Measurements from ENCODE around the gene SH3GL2.

Gene SH3GL2

DNA sequence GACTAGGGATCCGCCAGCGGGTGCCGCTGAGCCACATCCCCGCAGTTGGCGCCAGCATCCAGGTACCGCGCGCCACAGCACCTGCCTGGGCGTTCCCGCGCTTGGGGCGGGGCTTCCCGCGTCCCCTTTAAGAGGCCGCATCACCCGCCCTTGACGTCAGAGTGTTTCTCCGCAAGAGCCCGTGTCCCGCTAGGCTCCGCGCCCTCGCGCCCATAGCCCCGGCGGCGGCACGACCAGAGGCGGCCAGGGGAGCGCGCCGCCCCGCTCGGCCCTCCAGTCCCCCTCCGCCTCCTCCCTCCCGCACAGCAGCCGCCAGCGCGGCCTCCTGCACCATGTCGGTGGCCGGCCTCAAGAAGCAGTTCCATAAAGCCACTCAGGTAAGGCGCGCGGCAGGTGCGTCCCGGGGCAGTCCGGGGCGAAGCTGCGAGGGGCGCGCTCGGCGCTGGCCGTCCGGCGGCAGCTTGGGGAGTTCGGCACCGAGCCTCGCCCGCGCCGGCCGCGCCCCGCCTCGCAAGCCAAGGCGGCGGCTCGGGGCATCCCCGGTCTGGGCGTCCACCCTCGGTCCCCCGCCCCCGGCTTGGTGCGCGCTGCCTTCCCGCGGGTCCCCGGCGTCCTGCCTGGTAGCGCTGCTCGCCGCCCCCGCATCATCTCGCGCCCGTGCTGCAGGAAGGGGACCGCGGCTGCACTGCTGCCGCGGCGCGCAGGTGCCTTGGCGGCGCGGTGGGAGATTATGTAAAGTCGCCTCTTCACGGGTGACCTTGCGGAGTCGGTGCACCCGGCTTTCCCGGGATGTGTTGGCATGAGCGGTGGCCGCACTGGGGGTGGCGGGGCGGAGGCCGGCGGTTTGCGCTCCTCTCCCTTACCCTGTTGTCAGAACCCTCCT, at the start of gene SH3GL2:
TSS of gene SH3GL2 (plus strand) at position 156 of the 883 bp plus-strand sequence.
- H3K36me3 Mint-ChIP-seq (ENCODE audit: low read depth) = no peaks in the 10 kb centered on the region
- intact Hi-C loops (cut with micrococcal nuclease) = no loop called here
- H3K9me3 Mint-ChIP-seq = no peaks in the 10 kb centered on the region
- H3K27me3 Mint-ChIP-seq = peaks cover 47% of the 10 kb centered on the region
- no peaks in the 10 kb centered on the region for H3K4me1 Mint-ChIP-seq (ENCODE audit: low read depth)
- H3K4me3 Mint-ChIP-seq = peak within 1 kb of the TSS; percentile 13
- no peak within 1 kb of the TSS for H3K27ac Mint-ChIP-seq

DNA sequence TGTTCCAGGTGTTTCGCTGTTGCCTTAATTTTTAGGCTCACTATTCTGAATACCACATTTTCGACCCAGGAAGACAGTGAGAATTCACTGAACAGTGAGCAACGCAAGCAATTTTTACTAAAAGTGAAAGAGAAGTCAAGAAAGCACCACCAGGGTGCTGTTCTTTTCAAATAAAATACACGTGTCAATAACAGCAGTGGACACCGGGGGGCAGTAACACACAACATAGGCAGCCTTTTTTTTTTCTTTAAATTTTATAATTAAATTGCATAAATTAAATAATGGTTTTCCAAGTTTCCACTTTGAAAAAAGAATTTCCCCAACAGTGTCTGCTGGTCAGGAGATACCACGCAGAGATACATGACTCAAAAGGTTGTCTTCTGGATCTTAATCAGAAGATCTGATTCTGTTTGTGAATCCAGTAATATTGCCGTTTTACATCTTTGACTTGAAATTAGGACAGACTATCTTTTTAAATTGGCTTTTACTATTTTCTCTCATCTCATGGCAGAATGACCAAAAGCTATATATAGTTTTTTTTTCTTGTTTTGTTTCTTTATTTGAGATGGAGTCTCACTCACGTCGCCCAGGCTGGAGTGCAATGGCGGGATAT, 47.1 kb upstream of the SH3GL2 start:
- Mint-ChIP-seq H3K36me3 (ENCODE audit: low read depth) (no peaks in the 10 kb centered on the region), H3K4me3 (peak overlapping the region; percentile 30), H3K9me3 (no peaks in the 10 kb centered on the region), H3K27me3 (peaks cover 3% of the 10 kb centered on the region), H3K27ac (no peak overlapping the region), H3K4me1 (ENCODE audit: low read depth) (peaks cover 6% of the 10 kb centered on the region)
- intact Hi-C loops (cut with micrococcal nuclease) = loop anchor here (5.0 kb wide), 1 partner anchor 271 kb away; no protein-coding TSS in a partner anchor

DNA sequence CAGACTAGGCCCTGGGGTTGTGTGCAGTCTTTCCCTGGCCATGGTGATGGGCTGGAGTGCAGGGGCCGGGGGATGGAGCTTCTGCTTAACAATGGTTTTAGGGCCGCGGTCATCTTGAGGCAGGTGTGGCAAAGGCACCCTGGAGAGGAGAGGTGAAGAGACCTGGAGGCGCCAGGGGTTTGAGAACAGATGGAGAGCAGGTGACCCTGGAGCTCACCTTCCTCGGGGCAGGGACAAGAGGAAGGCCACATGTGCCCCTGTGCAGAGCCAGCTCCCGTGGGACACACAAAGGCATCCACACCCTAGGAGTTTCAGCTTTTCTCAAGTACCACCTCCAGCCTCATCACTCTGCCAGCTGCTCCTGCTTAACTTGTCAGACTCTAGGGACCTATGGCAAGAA, 46.4 kb upstream of the SH3GL2 start:
- H3K4me1 Mint-ChIP-seq (ENCODE audit: low read depth) = peaks cover 5% of the 10 kb centered on the region
- H3K36me3 Mint-ChIP-seq (ENCODE audit: low read depth) = no peaks in the 10 kb centered on the region
- peaks cover 3% of the 10 kb centered on the region for H3K27me3 Mint-ChIP-seq
- intact Hi-C loops (cut with micrococcal nuclease) = loop anchor here (5.0 kb wide), 1 partner anchor 270 kb away; no protein-coding TSS in a partner anchor
- H3K4me3 Mint-ChIP-seq = no peak overlapping the region
- no peaks in the 10 kb centered on the region for H3K9me3 Mint-ChIP-seq
- no peak overlapping the region for H3K27ac Mint-ChIP-seq

DNA sequence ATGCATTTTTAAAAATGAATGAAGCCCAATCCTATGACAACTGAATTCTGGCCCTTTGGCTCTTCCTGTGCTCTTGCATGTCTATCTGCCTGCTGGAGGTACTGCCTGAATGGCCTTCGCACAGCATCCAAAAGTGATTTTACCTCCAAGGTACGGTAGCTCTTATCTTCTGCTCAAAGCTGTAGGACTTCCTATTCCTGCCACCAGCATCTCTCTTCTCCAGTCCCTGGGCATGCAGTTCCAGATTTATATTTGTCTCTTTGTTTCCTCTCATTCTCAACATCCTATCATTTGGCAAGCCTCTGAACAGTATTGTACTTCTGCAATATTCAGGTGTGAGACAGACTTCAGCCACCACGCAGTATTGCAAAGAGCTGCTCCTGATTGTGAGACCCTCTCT, 43.7 kb upstream of the SH3GL2 start:
- Mint-ChIP-seq H3K27ac (no peak overlapping the region), H3K9me3 (peaks cover 12% of the 10 kb centered on the region), H3K4me1 (ENCODE audit: low read depth) (peaks cover 5% of the 10 kb centered on the region), H3K36me3 (ENCODE audit: low read depth) (no peaks in the 10 kb centered on the region), H3K27me3 (peaks cover 3% of the 10 kb centered on the region), H3K4me3 (no peak overlapping the region)
- intact Hi-C loops (cut with micrococcal nuclease) = no loop called here

DNA sequence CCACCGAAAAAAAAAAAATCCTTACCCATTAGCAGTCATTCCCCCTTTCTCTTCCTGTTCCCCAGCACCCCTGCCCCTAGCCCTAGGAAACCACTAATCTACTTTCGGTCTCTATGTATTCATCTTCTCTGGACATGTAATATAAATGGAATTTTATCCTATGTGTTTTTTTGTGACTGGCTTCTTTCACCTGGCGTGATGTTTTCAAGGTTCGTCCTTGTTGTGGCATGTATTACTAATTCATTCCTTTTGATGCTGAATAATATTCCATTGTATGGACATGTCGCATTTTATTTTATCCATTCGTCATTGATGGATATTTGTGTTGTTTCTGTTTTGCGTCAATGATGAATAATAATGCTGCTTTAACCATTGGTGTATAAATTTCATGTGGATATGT, 42.8 kb upstream of the SH3GL2 start:
- intact Hi-C loops (cut with micrococcal nuclease) = no loop called here
- H3K36me3 Mint-ChIP-seq (ENCODE audit: low read depth) = no peaks in the 10 kb centered on the region
- peaks cover 3% of the 10 kb centered on the region for H3K27me3 Mint-ChIP-seq
- no peak overlapping the region for H3K27ac Mint-ChIP-seq
- peaks cover 21% of the 10 kb centered on the region for H3K9me3 Mint-ChIP-seq
- H3K4me1 Mint-ChIP-seq (ENCODE audit: low read depth) = peaks cover 5% of the 10 kb centered on the region
- no peak overlapping the region for H3K4me3 Mint-ChIP-seq

DNA sequence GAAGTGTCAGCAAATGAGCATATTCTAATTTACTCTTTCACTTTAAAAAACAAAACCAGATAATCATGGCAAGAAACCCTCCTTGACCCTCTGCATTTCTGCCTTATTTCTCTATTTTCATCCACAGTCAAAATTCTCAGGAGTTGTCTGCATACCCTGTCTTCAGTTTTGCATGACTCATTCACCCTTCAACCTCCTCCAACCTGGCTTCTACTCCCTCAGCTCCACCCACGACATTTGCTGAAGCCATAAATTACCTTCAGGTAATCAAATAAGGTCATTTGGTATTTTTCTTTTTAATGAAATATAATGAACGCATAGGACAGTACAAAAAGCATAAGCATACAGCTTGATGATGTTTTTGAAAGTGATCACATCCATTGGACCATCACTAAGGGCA, 27.8 kb upstream of the SH3GL2 start:
- intact Hi-C loops (cut with micrococcal nuclease) = no loop called here
- H3K9me3 Mint-ChIP-seq = peaks cover 20% of the 10 kb centered on the region
- no peak overlapping the region for H3K4me3 Mint-ChIP-seq
- no peaks in the 10 kb centered on the region for H3K4me1 Mint-ChIP-seq (ENCODE audit: low read depth)
- H3K27me3 Mint-ChIP-seq = no peaks in the 10 kb centered on the region
- no peaks in the 10 kb centered on the region for H3K36me3 Mint-ChIP-seq (ENCODE audit: low read depth)
- H3K27ac Mint-ChIP-seq = no peak overlapping the region

DNA sequence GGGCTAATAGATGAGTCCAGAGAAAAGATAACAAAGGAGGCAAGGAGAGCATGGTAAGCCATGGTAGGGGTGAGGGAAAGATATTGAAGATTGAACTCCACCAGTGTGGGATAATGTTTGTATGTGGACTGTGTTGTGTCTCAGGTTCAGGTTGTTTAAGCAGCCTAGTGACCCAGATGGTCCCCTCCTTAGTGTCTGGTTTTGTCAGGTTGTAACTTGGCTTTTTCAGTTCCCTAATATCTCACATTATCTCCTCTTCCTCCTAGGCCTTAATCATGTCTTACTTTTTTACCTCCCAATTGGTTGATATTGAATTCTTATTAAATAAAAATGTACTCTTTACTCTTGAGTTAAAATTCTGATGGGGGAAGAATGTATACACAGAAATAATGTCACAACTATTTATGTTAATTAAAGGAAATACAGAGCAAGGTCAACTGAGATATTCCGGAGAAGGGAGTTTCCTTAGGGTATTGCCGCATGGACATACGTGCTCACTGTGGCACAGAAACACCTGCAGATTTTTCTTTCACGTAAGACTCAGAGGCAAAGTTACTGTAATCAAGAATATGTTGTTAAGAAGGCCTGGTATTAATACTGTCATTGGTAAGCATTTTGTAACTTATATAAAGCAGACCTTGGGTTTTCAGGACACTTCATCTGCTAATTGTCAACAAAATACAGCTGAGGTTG, 23.4 kb upstream of the SH3GL2 start:
- H3K27ac Mint-ChIP-seq = no peak overlapping the region
- H3K36me3 Mint-ChIP-seq (ENCODE audit: low read depth) = no peaks in the 10 kb centered on the region
- H3K9me3 Mint-ChIP-seq = peaks cover 11% of the 10 kb centered on the region
- no peaks in the 10 kb centered on the region for H3K4me1 Mint-ChIP-seq (ENCODE audit: low read depth)
- no peak overlapping the region for H3K4me3 Mint-ChIP-seq
- H3K27me3 Mint-ChIP-seq = no peaks in the 10 kb centered on the region
- intact Hi-C loops (cut with micrococcal nuclease) = no loop called here

DNA sequence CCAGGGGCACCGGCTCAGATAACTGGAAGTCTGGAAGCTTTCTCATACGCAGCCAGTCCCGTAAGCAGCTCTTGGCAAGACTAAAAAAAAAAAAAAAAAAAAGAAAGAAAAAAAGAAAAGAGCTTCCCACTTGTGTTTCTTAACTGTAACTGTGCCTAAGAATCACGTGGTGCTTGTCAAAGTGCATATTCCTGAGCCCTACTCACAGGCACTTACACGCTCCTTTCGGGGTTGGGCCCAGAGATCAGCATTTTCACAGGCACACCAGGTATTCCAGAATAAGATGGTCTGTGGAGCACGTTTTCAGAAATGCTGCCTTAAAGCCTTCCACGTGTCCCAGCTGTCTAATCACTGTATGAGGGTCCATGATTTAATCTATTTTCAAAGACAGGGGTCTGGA, 22.6 kb upstream of the SH3GL2 start:
- no peaks in the 10 kb centered on the region for H3K27me3 Mint-ChIP-seq
- H3K9me3 Mint-ChIP-seq = peaks cover 11% of the 10 kb centered on the region
- H3K4me3 Mint-ChIP-seq = no peak overlapping the region
- intact Hi-C loops (cut with micrococcal nuclease) = no loop called here
- H3K4me1 Mint-ChIP-seq (ENCODE audit: low read depth) = no peaks in the 10 kb centered on the region
- no peak overlapping the region for H3K27ac Mint-ChIP-seq
- H3K36me3 Mint-ChIP-seq (ENCODE audit: low read depth) = no peaks in the 10 kb centered on the region

DNA sequence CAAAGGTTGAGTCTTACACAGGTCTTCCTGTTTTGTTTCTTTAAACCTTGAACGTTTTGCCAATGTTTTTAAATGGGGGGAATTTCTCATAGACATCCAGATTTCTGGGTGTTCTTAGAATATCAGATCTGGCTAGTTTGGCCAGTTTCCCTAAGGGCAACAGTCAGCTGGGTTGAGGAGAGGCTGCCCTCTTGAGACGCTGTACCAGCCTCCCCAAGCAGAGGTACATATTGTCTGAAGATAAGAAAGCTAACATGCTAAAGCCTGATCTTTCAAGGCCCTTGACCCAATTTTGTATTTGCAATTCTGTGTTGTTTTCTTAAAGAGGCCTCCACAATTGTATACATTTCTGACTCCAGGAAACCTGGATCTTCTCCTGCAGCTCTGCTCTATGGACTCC, 21.9 kb upstream of the SH3GL2 start:
- no peaks in the 10 kb centered on the region for H3K27me3 Mint-ChIP-seq
- H3K4me1 Mint-ChIP-seq (ENCODE audit: low read depth) = no peaks in the 10 kb centered on the region
- intact Hi-C loops (cut with micrococcal nuclease) = no loop called here
- H3K9me3 Mint-ChIP-seq = peaks cover 11% of the 10 kb centered on the region
- H3K4me3 Mint-ChIP-seq = no peak overlapping the region
- no peaks in the 10 kb centered on the region for H3K36me3 Mint-ChIP-seq (ENCODE audit: low read depth)
- no peak overlapping the region for H3K27ac Mint-ChIP-seq

DNA sequence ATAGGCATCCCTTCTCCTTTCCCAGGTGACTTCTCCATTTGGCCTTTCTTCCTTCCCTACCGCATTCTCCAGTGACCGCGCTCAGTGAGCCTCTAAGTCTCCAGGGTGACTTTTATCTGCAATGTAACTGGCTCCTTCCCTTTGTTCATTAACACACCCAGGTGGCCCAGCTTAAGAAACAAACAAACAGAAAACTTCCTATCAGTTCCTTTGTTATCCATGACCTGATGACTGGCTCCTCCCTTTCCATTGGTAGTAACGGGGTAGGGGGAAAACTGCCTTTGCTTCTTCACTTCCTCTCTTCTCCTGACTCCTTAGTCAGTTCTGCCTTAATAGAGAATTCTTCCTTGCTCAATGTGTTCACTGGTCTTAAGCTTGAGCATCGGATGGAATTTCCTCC, 7.0 kb upstream of the SH3GL2 start:
- H3K36me3 Mint-ChIP-seq (ENCODE audit: low read depth) = no peaks in the 10 kb centered on the region
- intact Hi-C loops (cut with micrococcal nuclease) = no loop called here
- no peaks in the 10 kb centered on the region for H3K4me1 Mint-ChIP-seq (ENCODE audit: low read depth)
- H3K4me3 Mint-ChIP-seq = no peak overlapping the region
- no peaks in the 10 kb centered on the region for H3K9me3 Mint-ChIP-seq
- peaks cover 4% of the 10 kb centered on the region for H3K27me3 Mint-ChIP-seq
- no peak overlapping the region for H3K27ac Mint-ChIP-seq

DNA sequence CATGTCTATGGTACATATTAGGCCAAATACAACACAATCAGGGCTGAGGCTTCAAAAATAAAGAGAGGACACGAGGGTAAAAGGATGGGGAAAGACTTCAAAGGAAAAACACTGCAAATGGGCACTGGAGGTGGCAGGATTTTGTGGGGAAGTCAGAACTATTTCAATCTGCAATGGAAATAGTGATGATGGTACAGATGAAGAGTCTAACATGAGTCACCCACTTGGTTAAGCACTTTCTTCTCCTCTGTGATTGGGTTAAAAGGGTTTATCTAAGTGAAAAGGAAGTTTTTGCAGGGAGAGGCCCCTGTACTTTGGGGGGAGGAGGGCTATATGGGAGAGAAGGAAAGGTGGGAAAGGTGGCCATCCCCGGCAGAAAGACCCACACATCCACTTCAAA, 4.5 kb upstream of the SH3GL2 start:
- peaks cover 25% of the 10 kb centered on the region for H3K27me3 Mint-ChIP-seq
- H3K36me3 Mint-ChIP-seq (ENCODE audit: low read depth) = no peaks in the 10 kb centered on the region
- no peak overlapping the region for H3K4me3 Mint-ChIP-seq
- no peaks in the 10 kb centered on the region for H3K9me3 Mint-ChIP-seq
- H3K4me1 Mint-ChIP-seq (ENCODE audit: low read depth) = no peaks in the 10 kb centered on the region
- intact Hi-C loops (cut with micrococcal nuclease) = no loop called here
- no peak overlapping the region for H3K27ac Mint-ChIP-seq

DNA sequence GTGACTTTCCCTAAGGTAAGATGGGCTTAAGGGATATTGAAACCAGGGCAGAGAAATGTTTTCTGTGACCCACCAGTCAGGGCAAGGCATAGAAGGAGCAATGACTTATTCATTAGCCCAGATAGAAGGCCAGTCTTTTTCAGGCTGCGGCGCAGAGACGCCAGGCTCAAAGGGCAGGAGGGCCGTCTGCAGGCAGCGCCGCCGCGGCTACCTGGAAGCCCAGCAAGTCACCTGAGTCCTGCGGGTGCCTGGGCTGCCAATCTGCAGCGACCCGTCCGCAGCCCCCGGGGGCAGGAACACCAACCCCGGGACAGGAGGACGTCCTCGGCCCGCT, 322 bp upstream of the SH3GL2 start:
- Mint-ChIP-seq H3K27ac (no peak overlapping the region), H3K27me3 (peaks cover 47% of the 10 kb centered on the region), H3K36me3 (ENCODE audit: low read depth) (no peaks in the 10 kb centered on the region), H3K4me1 (ENCODE audit: low read depth) (no peaks in the 10 kb centered on the region), H3K4me3 (no peak overlapping the region), H3K9me3 (no peaks in the 10 kb centered on the region)
- intact Hi-C loops (cut with micrococcal nuclease) = no loop called here

DNA sequence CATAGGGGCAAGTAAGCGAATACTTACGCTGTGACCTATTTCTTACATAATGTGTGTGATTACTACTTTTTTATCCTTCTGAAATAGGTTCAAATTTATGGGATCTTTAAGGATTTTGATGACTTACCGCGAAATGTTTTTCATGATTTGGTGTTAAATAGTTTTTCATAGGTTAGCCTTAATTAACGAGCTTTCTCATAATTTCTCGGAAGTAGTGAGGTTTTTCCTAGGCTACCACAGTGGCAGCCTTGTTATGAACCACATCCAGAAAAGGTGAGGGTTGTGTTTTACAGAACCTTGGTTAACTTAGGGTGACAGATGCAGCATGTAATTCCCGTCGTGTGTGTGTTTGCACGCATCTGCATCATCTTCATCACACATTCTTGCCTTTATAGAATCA, 1.3 kb downstream of the SH3GL2 start:
- Mint-ChIP-seq H3K9me3 (no peaks in the 10 kb centered on the region), H3K36me3 (ENCODE audit: low read depth) (no peaks in the 10 kb centered on the region), H3K27me3 (peaks cover 47% of the 10 kb centered on the region), H3K27ac (no peak overlapping the region), H3K4me1 (ENCODE audit: low read depth) (no peaks in the 10 kb centered on the region), H3K4me3 (no peak overlapping the region)
- intact Hi-C loops (cut with micrococcal nuclease) = no loop called here

DNA sequence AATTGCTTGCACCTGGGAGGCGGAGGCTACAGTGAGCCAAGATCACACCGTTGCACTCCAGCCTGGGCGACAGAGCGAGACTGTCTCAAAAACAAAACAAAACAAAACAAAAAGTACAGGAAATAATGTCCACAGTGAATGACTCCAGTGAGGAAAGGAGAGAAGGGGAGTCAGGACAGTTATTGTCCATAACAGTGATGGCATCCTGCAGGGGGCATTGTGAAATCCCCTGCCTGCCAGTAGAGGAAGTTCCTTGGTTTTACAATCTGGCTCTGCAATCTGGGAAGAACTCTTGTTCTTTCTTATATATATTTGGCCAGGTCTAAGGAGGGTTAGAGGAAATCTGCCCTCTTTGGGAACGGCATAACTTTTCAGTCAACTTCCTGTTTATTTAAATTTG, 8.2 kb downstream of the SH3GL2 start:
- intact Hi-C loops (cut with micrococcal nuclease) = no loop called here
- no peak overlapping the region for H3K27ac Mint-ChIP-seq
- H3K9me3 Mint-ChIP-seq = no peaks in the 10 kb centered on the region
- H3K4me1 Mint-ChIP-seq (ENCODE audit: low read depth) = no peaks in the 10 kb centered on the region
- no peaks in the 10 kb centered on the region for H3K27me3 Mint-ChIP-seq
- H3K4me3 Mint-ChIP-seq = no peak overlapping the region
- H3K36me3 Mint-ChIP-seq (ENCODE audit: low read depth) = no peaks in the 10 kb centered on the region

Data from dendritic cell treated with granulocyte-macrophage colony-stimulating factor and Interleukin-4, amounts not matched to agents 40 ng/mL and 50 ng/mL, for 4 days (primary cell).